T-cell (primary cell): ENCODE measurements around the gene HLCS. TPM values are rescaled to one million over a fixed set of nuclear protein-coding genes. Genes with fewer than 3 reads are reported as not detected.

Source experiments
- ATAC-seq, 4 experiments: fragments of 200-7000 bp in 3 of 4; fragments of 150-1000 bp in 1 of 4; cut with Tn5 transposase; replicated peaks in 1 of 4; 1 replicate in 3 of 4; 2 replicates in 1 of 4; pipeline ENCODE4 v1.10.0; 2021; ENCODE audit warnings: moderate library complexity in 3 of 4, mild to moderate bottlenecking in 2 of 4, moderate number of reproducible peaks in 1 of 4
- CTCF ChIA-PET, 2 donors: fragments of 300-600 bp; sonication (Branson Sonifier 250); formaldehyde crosslinking; loops; one replicate each; lab custom pipeline; 2022; ENCODE audit warnings: antibody characterized with exemption in 2 of 2; lab: Charles Lee
- POLR2A ChIA-PET, 2 donors: fragments of 300-600 bp; sonication (Branson Sonifier 250); formaldehyde crosslinking; loops; one replicate each; lab custom pipeline; 2022; ENCODE audit warnings: antibody characterized with exemption in 2 of 2; lab: Charles Lee
- DNase-seq, 35 experiments: peaks; one replicate each; pipeline versions ENCODE4 v3.0.0 to v3.0.0-alpha.2; 2013 to 2023
- H3K27ac ChIP-seq: one replicate; pipeline ENCODE4 v1.5.1; 2013; ENCODE audit warnings: low read length
- H3K27me3 ChIP-seq, 2 experiments: replicated peaks in 1 of 2; 1 replicate in 1 of 2; 2 replicates in 1 of 2; pipeline versions ENCODE4 v1.6.1 to v1.7.0; 2013; ENCODE audit warnings: low read length in 1 of 2, mixed read lengths in 1 of 2; ENCODE audit not compliant: control insufficient read depth in 2 of 2, insufficient read depth in 2 of 2; ENCODE audit errors: extremely low read depth in 1 of 2
- H3K36me3 ChIP-seq, 2 donors: 1 replicate in 1 of 2; 2 replicates in 1 of 2; pipeline versions ENCODE4 v1.6.1 to v1.7.0; 2013; ENCODE audit warnings: low read length in 1 of 2; ENCODE audit not compliant: control insufficient read depth in 2 of 2, insufficient read depth in 1 of 2; ENCODE audit errors: extremely low read depth in 1 of 2
- H3K4me1 ChIP-seq, 2 experiments: 1 replicate in 1 of 2; 2 replicates in 1 of 2; pipeline versions ENCODE4 v1.6.1 to v1.7.0; 2013; ENCODE audit warnings: low read length in 2 of 2, mixed read lengths in 1 of 2; ENCODE audit not compliant: insufficient read depth in 2 of 2, control insufficient read depth in 1 of 2; ENCODE audit errors: extremely low read depth in 1 of 2
- H3K4me3 ChIP-seq, 2 donors: 1 replicate in 1 of 2; 2 replicates in 1 of 2; pipeline versions ENCODE4 v1.5.1 to v1.7.0; 2013; ENCODE audit warnings: mild to moderate bottlenecking in 2 of 2, low read length in 1 of 2, moderate library complexity in 1 of 2; ENCODE audit not compliant: control insufficient read depth in 1 of 2; ENCODE audit errors: extremely low read depth in 1 of 2
- H3K9me3 ChIP-seq: 2 replicates; pipeline ENCODE4 v1.7.0; 2013
- H3K27ac Mint-ChIP-seq, 2 donors: one replicate each; pipeline ENCODE4 v1.8.0; 2020 to 2021; ENCODE audit warnings: mild to moderate bottlenecking in 2 of 2, mixed read lengths in 2 of 2
- H3K27me3 Mint-ChIP-seq, 2 donors: one replicate each; pipeline ENCODE4 v1.8.0; 2021 to 2022; ENCODE audit warnings: mixed read lengths in 2 of 2
- H3K36me3 Mint-ChIP-seq: one replicate; pipeline ENCODE4 v1.8.0; 2021; ENCODE audit warnings: mixed read lengths
- H3K4me1 Mint-ChIP-seq, 3 donors: one replicate each; pipeline ENCODE4 v1.8.0; 2020 to 2022; ENCODE audit warnings: mixed read lengths in 3 of 3, mild to moderate bottlenecking in 1 of 3
- H3K4me3 Mint-ChIP-seq, 3 donors: one replicate each; pipeline ENCODE4 v1.8.0; 2020 to 2022; ENCODE audit warnings: mild to moderate bottlenecking in 3 of 3, mixed read lengths in 3 of 3, moderate library complexity in 3 of 3
- H3K9me3 Mint-ChIP-seq, 3 donors: one replicate each; pipeline ENCODE4 v1.8.0; 2020 to 2022; ENCODE audit warnings: mixed read lengths in 3 of 3
- WGBS: methylation state at CpG from one replicate; pipeline ENCODE4 v1.1.5; 2013; ENCODE audit warnings: missing lambda C conversion rate; ENCODE audit not compliant: insufficient coverage; 5-methylcytosine and 5-hydroxymethylcytosine counted together
- total RNA-seq, 35 experiments: library from RNA in 6 of 35; stranded (reverse) in 6 of 35; fragments of 120-200 nt in 1 of 35; gene quantifications; one replicate each; pipeline versions ENCODE4 v1.2.1 to v1.2.4 and lab custom pipeline; 2013 to 2026

The HLCS gene
- total RNA-seq, 5 donors from 2014 or later (not counting 1 experiment from before 2014, with no cell fraction given) = 13.0 to 15.6 (median 13.8) TPM

DNA sequence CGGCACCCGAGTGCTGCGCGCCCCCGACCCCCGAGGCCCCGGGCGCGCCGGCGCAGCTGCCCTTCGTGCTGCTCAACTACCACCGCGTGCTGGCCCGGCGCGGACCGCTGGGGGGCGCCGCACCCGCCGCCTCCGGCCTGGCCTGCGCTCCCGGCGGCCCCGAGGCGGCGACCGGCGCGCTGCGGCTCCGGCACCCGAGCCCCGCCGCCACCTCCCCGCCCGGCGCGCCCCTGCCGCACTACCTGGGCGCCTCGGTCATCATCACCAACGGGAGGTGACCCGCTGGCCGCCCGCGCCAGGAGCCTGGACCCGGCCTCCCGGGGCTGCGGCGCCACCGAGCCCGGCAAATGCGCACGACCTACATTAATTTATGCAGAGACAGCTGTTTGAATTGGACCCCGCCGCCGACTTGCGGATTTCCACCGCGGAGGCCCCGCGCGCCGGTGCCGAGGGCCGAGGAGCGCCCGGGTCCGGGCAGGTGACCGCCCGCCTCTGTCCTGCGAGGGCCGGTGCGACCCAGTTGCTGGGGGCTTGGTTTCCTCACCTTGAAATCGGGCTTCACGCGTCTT, 218.6 kb downstream of the HLCS start:
- 3% methylated on average over 80 of the region's 80 CpGs for WGBS
- no peak overlapping the region for H3K27ac ChIP-seq
- H3K36me3 Mint-ChIP-seq = peaks cover 34% of the 10 kb centered on the region
- no peak overlapping the region for H3K27ac Mint-ChIP-seq
- no peaks in the 10 kb centered on the region for H3K9me3 ChIP-seq
- H3K27me3 ChIP-seq = peaks cover 4 to 48% of the 10 kb centered on the region in 2 experiments
- H3K27me3 Mint-ChIP-seq = peaks cover 48 to 50% of the 10 kb centered on the region in 2 donors
- H3K4me3 Mint-ChIP-seq = peak overlapping the region; percentile 6 to 69 (median 41)
- peak in 9 of 35 experiments; percentile 1 to 23 (median 5) for DNase-seq
- ATAC-seq = peak; percentile 31 to 45 (median 42)
- H3K4me1 Mint-ChIP-seq = peaks cover 7 to 17% (median 17%) of the 10 kb centered on the region in 3 donors
- H3K4me3 ChIP-seq = peak overlapping the region in 1 of 2 donors; percentile 27
- no peaks in the 10 kb centered on the region for H3K36me3 ChIP-seq
- H3K4me1 ChIP-seq = peaks cover 0 to 4% of the 10 kb centered on the region in 2 experiments
- ChIA-PET POLR2A (no interaction called here), CTCF (interaction anchor here (0.6 to 0.7 kb wide), 2 partner anchors 37 to 92 kb away, joined by 3 to 6 read pairs; no protein-coding TSS in a partner anchor)
- H3K9me3 Mint-ChIP-seq = no peaks in the 10 kb centered on the region

DNA sequence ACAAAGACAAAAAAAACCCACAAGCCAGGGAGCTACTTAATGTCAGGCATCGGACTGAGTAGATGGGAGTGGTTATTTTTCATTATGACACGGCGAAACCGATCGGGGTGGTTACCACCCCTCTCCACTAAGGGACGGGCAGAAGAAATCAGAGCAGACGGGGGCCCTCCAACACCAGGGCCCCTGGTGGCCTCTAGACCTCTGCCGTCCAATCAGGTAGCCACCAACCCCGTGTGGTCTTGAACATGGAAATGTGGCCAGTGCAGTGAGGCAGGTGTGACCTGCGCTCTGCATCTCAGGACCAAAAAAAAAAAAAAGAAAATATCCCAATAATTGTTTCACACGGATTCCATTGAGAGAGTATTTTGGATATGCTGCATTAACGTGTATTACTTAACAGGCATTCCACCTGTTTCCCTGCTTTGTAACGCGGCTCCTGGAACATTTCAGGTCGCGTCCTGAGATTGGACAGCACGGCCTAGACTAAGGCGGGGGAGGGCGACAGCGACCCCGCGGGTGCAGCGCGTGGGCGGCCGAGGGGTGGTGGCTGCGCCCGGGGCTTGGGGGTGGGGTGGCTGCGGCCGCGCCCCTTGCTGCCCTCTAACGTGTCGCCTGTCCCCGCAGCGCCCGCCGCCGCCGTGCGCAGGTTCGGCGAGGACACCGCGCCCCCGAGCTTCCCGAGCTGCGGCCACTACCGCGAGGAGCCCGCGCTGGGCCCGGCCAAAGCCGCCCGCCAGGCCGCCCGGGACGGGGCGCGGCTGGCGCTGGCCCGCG, 219.2 kb downstream of the HLCS start:
- Mint-ChIP-seq H3K4me1 (peaks cover 7 to 17% (median 17%) of the 10 kb centered on the region in 3 donors), H3K4me3 (peak overlapping the region; percentile 29 to 73 (median 39)), H3K36me3 (peaks cover 27% of the 10 kb centered on the region), H3K27ac (no peak overlapping the region), H3K27me3 (peaks cover 49 to 50% of the 10 kb centered on the region in 2 donors), H3K9me3 (no peaks in the 10 kb centered on the region)
- ATAC-seq = no peak
- 1% methylated on average over 51 of the region's 62 CpGs for WGBS
- peaks cover 4 to 51% of the 10 kb centered on the region in 2 experiments for H3K27me3 ChIP-seq
- H3K27ac ChIP-seq = no peak overlapping the region
- H3K4me1 ChIP-seq = peaks cover 0 to 4% of the 10 kb centered on the region in 2 experiments
- H3K36me3 ChIP-seq = no peaks in the 10 kb centered on the region
- H3K4me3 ChIP-seq = peak overlapping the region in 1 of 2 donors; percentile 25
- CTCF ChIA-PET = interaction anchor here (0.6 to 0.7 kb wide), 2 partner anchors 37 to 92 kb away, joined by 3 to 6 read pairs; no protein-coding TSS in a partner anchor
- POLR2A ChIA-PET = no interaction called here
- no peak for DNase-seq
- H3K9me3 ChIP-seq = no peaks in the 10 kb centered on the region

DNA sequence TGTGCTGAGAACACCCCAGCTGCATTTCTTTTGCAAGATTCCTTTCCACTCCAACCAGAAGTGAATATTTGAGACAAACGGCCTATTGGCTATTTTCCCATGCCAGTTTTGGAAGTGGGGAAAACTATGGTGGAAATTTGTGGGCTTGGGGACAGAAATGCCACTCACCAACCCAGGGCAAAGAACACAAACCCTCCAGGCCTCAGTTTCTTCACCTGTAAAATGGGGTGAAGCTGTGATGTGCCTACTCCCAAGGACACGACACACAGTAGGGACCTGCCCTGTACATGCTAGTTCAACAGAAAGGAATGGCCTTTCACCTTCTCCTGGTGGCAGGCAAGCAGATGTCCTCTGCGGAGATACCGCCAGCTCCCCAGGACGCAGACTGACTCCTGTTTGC, 221.0 kb downstream of the HLCS start:
- ATAC-seq (no peak), DNase-seq (no peak)
- ChIA-PET CTCF (no interaction called here), POLR2A (no interaction called here)
- H3K4me3 Mint-ChIP-seq = no peak overlapping the region
- peaks cover 7 to 17% (median 17%) of the 10 kb centered on the region in 3 donors for H3K4me1 Mint-ChIP-seq
- 98% methylated on average over 4 of the region's 5 CpGs for WGBS
- H3K9me3 Mint-ChIP-seq = no peaks in the 10 kb centered on the region
- no peaks in the 10 kb centered on the region for H3K9me3 ChIP-seq
- H3K4me3 ChIP-seq = no peak overlapping the region
- no peak overlapping the region for H3K27ac Mint-ChIP-seq
- H3K36me3 ChIP-seq = no peaks in the 10 kb centered on the region
- H3K4me1 ChIP-seq = peaks cover 0 to 4% of the 10 kb centered on the region in 2 experiments
- H3K27me3 Mint-ChIP-seq = peaks cover 48 to 49% of the 10 kb centered on the region in 2 donors
- peaks cover 4 to 48% of the 10 kb centered on the region in 2 experiments for H3K27me3 ChIP-seq
- peaks cover 17% of the 10 kb centered on the region for H3K36me3 Mint-ChIP-seq
- no peak overlapping the region for H3K27ac ChIP-seq

DNA sequence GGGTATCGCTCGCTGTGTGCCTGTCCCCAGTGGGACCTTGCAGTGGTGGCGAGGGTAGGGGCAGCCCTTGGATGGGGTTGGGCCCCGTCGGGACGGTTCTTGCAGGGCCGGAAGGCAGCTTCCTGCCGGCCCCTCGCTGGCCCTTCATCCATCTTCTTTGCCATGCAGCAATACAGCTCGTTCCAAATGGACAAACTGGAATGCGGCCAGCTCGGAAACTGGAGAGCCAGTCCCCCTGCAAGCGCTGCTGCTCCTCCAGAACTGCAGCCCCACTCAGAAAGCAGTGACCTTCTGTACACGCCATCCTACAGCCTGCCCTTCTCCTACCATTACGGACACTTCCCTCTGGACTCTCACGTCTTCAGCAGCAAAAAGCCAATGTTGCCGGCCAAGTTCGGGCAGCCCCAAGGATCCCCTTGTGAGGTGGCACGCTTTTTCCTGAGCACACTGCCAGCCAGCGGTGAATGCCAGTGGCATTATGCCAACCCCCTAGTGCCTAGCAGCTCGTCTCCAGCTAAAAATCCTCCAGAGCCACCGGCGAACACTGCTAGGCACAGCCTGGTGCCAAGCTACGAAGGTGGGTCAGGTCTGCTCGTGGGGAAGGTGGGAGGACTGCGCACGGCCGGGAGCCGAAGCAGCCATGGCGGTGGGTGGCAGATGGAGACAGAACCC, 221.8 kb downstream of the HLCS start:
- POLR2A ChIA-PET = no interaction called here
- Histone ChIP-seq H3K4me3 (no peak overlapping the region), H3K36me3 (no peaks in the 10 kb centered on the region), H3K9me3 (no peaks in the 10 kb centered on the region), H3K27me3 (peaks cover 4 to 43% of the 10 kb centered on the region in 2 experiments), H3K27ac (no peak overlapping the region), H3K4me1 (peaks cover 0 to 4% of the 10 kb centered on the region in 2 experiments)
- CTCF ChIA-PET = no interaction called here
- 69% methylated on average over 29 of the region's 30 CpGs for WGBS
- peaks cover 7 to 17% (median 17%) of the 10 kb centered on the region in 3 donors for H3K4me1 Mint-ChIP-seq
- H3K27ac Mint-ChIP-seq = no peak overlapping the region
- ATAC-seq = no peak
- H3K27me3 Mint-ChIP-seq = peaks cover 42 to 49% of the 10 kb centered on the region in 2 donors
- peaks cover 9% of the 10 kb centered on the region for H3K36me3 Mint-ChIP-seq
- no peak overlapping the region for H3K4me3 Mint-ChIP-seq
- DNase-seq = no peak
- no peaks in the 10 kb centered on the region for H3K9me3 Mint-ChIP-seq

DNA sequence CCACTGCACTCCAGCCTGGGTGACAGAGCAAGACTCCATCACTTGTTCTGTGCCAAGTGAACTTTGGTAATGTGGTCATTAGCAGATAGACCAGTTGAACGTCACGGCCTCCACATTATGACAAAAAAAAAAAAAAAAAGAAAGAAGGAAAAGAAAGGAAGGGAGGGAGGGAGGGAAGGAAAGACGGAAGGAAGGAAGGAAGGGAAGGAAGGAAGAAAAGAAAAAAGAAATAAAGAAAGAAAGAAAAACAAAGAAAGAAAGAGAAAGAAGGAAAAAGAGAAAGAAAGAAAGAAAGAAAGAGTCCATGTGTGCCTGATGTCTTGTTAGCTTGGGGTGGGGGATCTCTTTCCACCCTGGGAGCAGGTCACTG, 222.3 kb downstream of the HLCS start:
- Mint-ChIP-seq H3K27me3 (peaks cover 39 to 45% of the 10 kb centered on the region in 2 donors), H3K9me3 (no peaks in the 10 kb centered on the region), H3K4me1 (peaks cover 7 to 17% (median 17%) of the 10 kb centered on the region in 3 donors), H3K27ac (no peak overlapping the region), H3K4me3 (no peak overlapping the region), H3K36me3 (peaks cover 4% of the 10 kb centered on the region)
- no peak for ATAC-seq
- WGBS = no CpG with 5 or more reads among the region's 3 CpGs
- Histone ChIP-seq H3K36me3 (no peaks in the 10 kb centered on the region), H3K4me1 (peaks cover 0 to 4% of the 10 kb centered on the region in 2 experiments), H3K9me3 (no peaks in the 10 kb centered on the region), H3K4me3 (no peak overlapping the region), H3K27me3 (peaks cover 4 to 45% of the 10 kb centered on the region in 2 experiments), H3K27ac (no peak overlapping the region)
- POLR2A ChIA-PET = no interaction called here
- CTCF ChIA-PET = no interaction called here
- no peak for DNase-seq

DNA sequence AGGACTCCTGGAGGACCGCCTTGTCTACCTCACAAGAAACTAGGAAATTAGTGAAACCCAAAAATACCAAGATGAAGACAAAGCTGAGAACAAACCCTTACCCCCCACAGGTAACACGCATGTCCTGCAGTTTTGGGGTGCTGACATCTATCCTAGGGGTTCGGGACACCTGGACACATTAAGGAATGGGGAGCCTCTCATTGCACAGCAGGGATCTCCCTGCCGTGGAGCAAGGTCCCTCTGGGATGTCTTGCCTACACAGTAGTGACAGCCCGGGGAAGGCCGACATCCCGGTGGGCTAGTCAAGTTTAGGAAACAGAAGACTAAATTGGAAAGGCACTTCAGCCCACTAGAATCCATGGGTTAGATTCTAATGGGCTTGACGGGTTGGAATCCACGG, 223.0 kb downstream of the HLCS start:
- H3K27ac ChIP-seq = no peak overlapping the region
- H3K9me3 ChIP-seq = no peaks in the 10 kb centered on the region
- DNase-seq = no peak
- peaks cover 37 to 42% of the 10 kb centered on the region in 2 donors for H3K27me3 Mint-ChIP-seq
- no peak overlapping the region for H3K27ac Mint-ChIP-seq
- H3K4me3 Mint-ChIP-seq = no peak overlapping the region
- no peaks in the 10 kb centered on the region for H3K36me3 ChIP-seq
- H3K4me1 ChIP-seq = peaks cover 0 to 4% of the 10 kb centered on the region in 2 experiments
- H3K36me3 Mint-ChIP-seq = no peaks in the 10 kb centered on the region
- POLR2A ChIA-PET = no interaction called here
- 80% methylated on average over 6 of the region's 9 CpGs for WGBS
- peaks cover 4 to 47% of the 10 kb centered on the region in 2 experiments for H3K27me3 ChIP-seq
- no peaks in the 10 kb centered on the region for H3K9me3 Mint-ChIP-seq
- peaks cover 3 to 13% (median 12%) of the 10 kb centered on the region in 3 donors for H3K4me1 Mint-ChIP-seq
- ATAC-seq = no peak
- CTCF ChIA-PET = no interaction called here
- no peak overlapping the region for H3K4me3 ChIP-seq
